ENCODE results near the gene SLC44A4.
"Not testable (repeated sequence)": the region's sequence is repeated elsewhere in the genome, so short reads cannot be mapped to it uniquely, and the experiment has no call there.

The SLC44A4 gene

GRCh38 chr6:31842053-31842452, 36.7 kb downstream of the SLC44A4 start:
- H2BK5ac ChIP-seq (ENCODE audit: low read depth, low read length, poor library complexity, severe bottlenecking): no peak overlapping the region
- no peak overlapping the region for H3K23ac ChIP-seq (ENCODE audit: low read length in 2 of 2)
- no peak overlapping the region for H3K27ac ChIP-seq (ENCODE audit: low read length, poor library complexity, severe bottlenecking)
- no peak overlapping the region for H4K8ac ChIP-seq (ENCODE audit: low read length)
- no peak overlapping the region for H3K18ac ChIP-seq (ENCODE audit: low read depth in 1 of 2, low read length in 2 of 2)
- no peak overlapping the region for H3K9ac ChIP-seq (ENCODE audit: low read length)
- no peak overlapping the region for H4K91ac ChIP-seq (ENCODE audit: low read length)
- no peak overlapping the region for H3K14ac ChIP-seq (ENCODE audit: low read length in 2 of 2)
- no peak overlapping the region for H2AFZ ChIP-seq (ENCODE audit: low read depth, low read length)
- H2BK12ac ChIP-seq (ENCODE audit: low read length in 2 of 2): no peak overlapping the region
- peaks cover 41 to 69% of the 10 kb centered on the region in 2 experiments for H3K36me3 ChIP-seq (ENCODE audit: control insufficient read depth in 1 of 2, insufficient read depth in 2 of 2, low read depth in 1 of 2, low read length in 2 of 2)
- no peak overlapping the region for H2BK120ac ChIP-seq (ENCODE audit: low read depth, low read length)
- WGBS: 97% methylated on average over 9 of the region's 9 CpGs
- no peak overlapping the region for H3K4ac ChIP-seq (ENCODE audit: low read depth in 1 of 2, low read length in 2 of 2)
- no peak for DNase-seq
- H3K4me3 ChIP-seq (ENCODE audit: insufficient read depth in 1 of 2, low read depth in 1 of 2, low read length in 2 of 2): no peak overlapping the region
- no peak overlapping the region for H2BK15ac ChIP-seq (ENCODE audit: low read depth, poor library complexity, severe bottlenecking)
- peaks cover 6% of the 10 kb centered on the region for H3K79me1 ChIP-seq (replicated peaks; ENCODE audit: low read length, poor library complexity, severe bottlenecking)
- H3K4me2 ChIP-seq (ENCODE audit: low read length, poor library complexity, severe bottlenecking): no peak overlapping the region
- no peak overlapping the region for H2AK5ac ChIP-seq (ENCODE audit: low read length, severe bottlenecking)
- H3K27me3 ChIP-seq (ENCODE audit: control insufficient read depth in 1 of 2, insufficient read depth in 1 of 2, low read length in 2 of 2): no peaks in the 10 kb centered on the region
- peaks cover 17% of the 10 kb centered on the region for H3K4me1 ChIP-seq (ENCODE audit: control insufficient read depth, insufficient read depth, low read depth, low read length)
- no peaks in the 10 kb centered on the region for H3K9me3 ChIP-seq (ENCODE audit: control insufficient read depth, low read length)

GRCh38 chr6:31839779-31840126, 39.0 kb downstream of the SLC44A4 start:
- not testable (repeated sequence) for H2BK5ac ChIP-seq (ENCODE audit: low read depth, low read length, poor library complexity, severe bottlenecking); H3K9me3 ChIP-seq (ENCODE audit: control insufficient read depth, low read length); DNase-seq; H3K27me3 ChIP-seq (ENCODE audit: control insufficient read depth in 1 of 2, insufficient read depth in 1 of 2, low read length in 2 of 2); H3K79me1 ChIP-seq (replicated peaks; ENCODE audit: low read length, poor library complexity, severe bottlenecking); H4K8ac ChIP-seq (ENCODE audit: low read length); H3K9ac ChIP-seq (ENCODE audit: low read length); H2BK12ac ChIP-seq (ENCODE audit: low read length in 2 of 2); H3K23ac ChIP-seq (ENCODE audit: low read length in 2 of 2); H2AFZ ChIP-seq (ENCODE audit: low read depth, low read length); H3K27ac ChIP-seq (ENCODE audit: low read length, poor library complexity, severe bottlenecking); H2BK120ac ChIP-seq (ENCODE audit: low read depth, low read length); H2AK5ac ChIP-seq (ENCODE audit: low read length, severe bottlenecking); H2BK15ac ChIP-seq (ENCODE audit: low read depth, poor library complexity, severe bottlenecking); H3K4ac ChIP-seq (ENCODE audit: low read depth in 1 of 2, low read length in 2 of 2); H4K91ac ChIP-seq (ENCODE audit: low read length); H3K18ac ChIP-seq (ENCODE audit: low read depth in 1 of 2, low read length in 2 of 2); H3K14ac ChIP-seq (ENCODE audit: low read length in 2 of 2); H3K4me2 ChIP-seq (ENCODE audit: low read length, poor library complexity, severe bottlenecking); H3K4me3 ChIP-seq (ENCODE audit: insufficient read depth in 1 of 2, low read depth in 1 of 2, low read length in 2 of 2)
- Histone ChIP-seq H3K4me1 (ENCODE audit: control insufficient read depth, insufficient read depth, low read depth, low read length) (peaks cover 17% of the 10 kb centered on the region), H3K36me3 (ENCODE audit: control insufficient read depth in 1 of 2, insufficient read depth in 2 of 2, low read depth in 1 of 2, low read length in 2 of 2) (peaks cover 51 to 63% of the 10 kb centered on the region in 2 experiments)
- 95% methylated on average over 7 of the region's 8 CpGs for WGBS

DNA sequence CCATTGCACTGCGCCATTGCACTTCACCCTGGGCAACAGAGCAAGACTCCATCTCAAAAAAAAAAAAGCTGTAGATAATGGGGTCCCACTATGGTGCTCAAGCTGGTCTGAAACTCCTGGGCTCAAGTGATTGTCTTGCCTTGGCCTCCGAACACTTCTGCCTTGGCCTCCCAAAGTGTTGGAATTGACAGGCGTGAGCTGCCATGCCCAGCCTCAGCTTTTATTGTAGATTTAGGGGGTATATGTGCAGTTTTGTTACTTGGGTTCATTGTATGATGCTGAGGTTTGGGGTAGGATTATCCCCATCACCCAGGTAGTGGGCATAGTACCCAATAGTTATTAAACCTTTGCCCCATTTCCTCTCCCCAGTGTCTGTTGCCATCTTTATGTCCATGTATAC, 39.8 kb downstream of the SLC44A4 start:
- H2AFZ ChIP-seq (ENCODE audit: low read depth, low read length): no peak overlapping the region
- H3K4ac ChIP-seq (ENCODE audit: low read depth in 1 of 2, low read length in 2 of 2): no peak overlapping the region
- H3K9me3 ChIP-seq (ENCODE audit: control insufficient read depth, low read length): no peaks in the 10 kb centered on the region
- WGBS: 100% methylated on average over 3 of the region's 3 CpGs
- no peak overlapping the region for H3K14ac ChIP-seq (ENCODE audit: low read length in 2 of 2)
- peaks cover 6% of the 10 kb centered on the region for H3K79me1 ChIP-seq (replicated peaks; ENCODE audit: low read length, poor library complexity, severe bottlenecking)
- no peak overlapping the region for H3K27ac ChIP-seq (ENCODE audit: low read length, poor library complexity, severe bottlenecking)
- H3K36me3 ChIP-seq (ENCODE audit: control insufficient read depth in 1 of 2, insufficient read depth in 2 of 2, low read depth in 1 of 2, low read length in 2 of 2): peaks cover 51 to 57% of the 10 kb centered on the region in 2 experiments
- H3K27me3 ChIP-seq (ENCODE audit: control insufficient read depth in 1 of 2, insufficient read depth in 1 of 2, low read length in 2 of 2): no peaks in the 10 kb centered on the region
- no peak overlapping the region for H3K18ac ChIP-seq (ENCODE audit: low read depth in 1 of 2, low read length in 2 of 2)
- no peak overlapping the region for H2BK15ac ChIP-seq (ENCODE audit: low read depth, poor library complexity, severe bottlenecking)
- no peak overlapping the region for H2BK120ac ChIP-seq (ENCODE audit: low read depth, low read length)
- no peak overlapping the region for H4K91ac ChIP-seq (ENCODE audit: low read length)
- H4K8ac ChIP-seq (ENCODE audit: low read length): no peak overlapping the region
- peak overlapping the region; percentile 63 for H3K4me2 ChIP-seq (ENCODE audit: low read length, poor library complexity, severe bottlenecking)
- no peak overlapping the region for H2BK12ac ChIP-seq (ENCODE audit: low read length in 2 of 2)
- H3K4me1 ChIP-seq (ENCODE audit: control insufficient read depth, insufficient read depth, low read depth, low read length): peaks cover 18% of the 10 kb centered on the region
- no peak overlapping the region for H3K23ac ChIP-seq (ENCODE audit: low read length in 2 of 2)
- no peak for DNase-seq
- no peak overlapping the region for H3K4me3 ChIP-seq (ENCODE audit: insufficient read depth in 1 of 2, low read depth in 1 of 2, low read length in 2 of 2)
- H3K9ac ChIP-seq (ENCODE audit: low read length): no peak overlapping the region
- H2BK5ac ChIP-seq (ENCODE audit: low read depth, low read length, poor library complexity, severe bottlenecking): no peak overlapping the region
- no peak overlapping the region for H2AK5ac ChIP-seq (ENCODE audit: low read length, severe bottlenecking)

DNA sequence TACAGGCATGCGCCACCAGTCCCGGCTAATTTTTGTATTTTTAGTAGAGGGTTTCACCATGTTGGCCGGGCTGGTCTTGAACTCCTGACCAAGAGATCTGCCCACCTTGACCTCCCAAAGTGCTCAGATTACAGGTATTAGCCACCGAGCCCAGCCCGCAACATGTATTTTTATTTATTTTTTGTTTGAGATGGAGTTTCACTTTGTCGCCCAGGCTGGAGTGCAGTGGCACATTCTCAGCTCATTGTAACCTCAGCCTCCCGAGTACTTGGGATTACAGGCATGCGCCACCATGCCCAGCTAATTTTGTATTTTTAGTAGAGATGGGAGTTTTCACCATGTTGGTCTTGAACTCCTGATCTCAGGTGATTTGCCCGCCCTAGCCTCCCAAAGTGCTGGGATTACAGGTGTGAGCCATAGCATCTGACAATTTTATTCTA, 40.7 kb downstream of the SLC44A4 start:
- not testable (repeated sequence) for H4K8ac ChIP-seq (ENCODE audit: low read length); H2BK120ac ChIP-seq (ENCODE audit: low read depth, low read length); H3K79me1 ChIP-seq (replicated peaks; ENCODE audit: low read length, poor library complexity, severe bottlenecking); H2AFZ ChIP-seq (ENCODE audit: low read depth, low read length); DNase-seq; H2BK15ac ChIP-seq (ENCODE audit: low read depth, poor library complexity, severe bottlenecking); H3K27me3 ChIP-seq (ENCODE audit: control insufficient read depth in 1 of 2, insufficient read depth in 1 of 2, low read length in 2 of 2); H3K14ac ChIP-seq (ENCODE audit: low read length in 2 of 2); H3K18ac ChIP-seq (ENCODE audit: low read depth in 1 of 2, low read length in 2 of 2); H3K9me3 ChIP-seq (ENCODE audit: control insufficient read depth, low read length); H3K27ac ChIP-seq (ENCODE audit: low read length, poor library complexity, severe bottlenecking); H2BK5ac ChIP-seq (ENCODE audit: low read depth, low read length, poor library complexity, severe bottlenecking); H2BK12ac ChIP-seq (ENCODE audit: low read length in 2 of 2); H3K4ac ChIP-seq (ENCODE audit: low read depth in 1 of 2, low read length in 2 of 2); H2AK5ac ChIP-seq (ENCODE audit: low read length, severe bottlenecking); H3K23ac ChIP-seq (ENCODE audit: low read length in 2 of 2); H4K91ac ChIP-seq (ENCODE audit: low read length)
- WGBS: 89% methylated on average over 9 of the region's 9 CpGs
- peak overlapping the region; percentile 98 for H3K4me2 ChIP-seq (ENCODE audit: low read length, poor library complexity, severe bottlenecking)
- H3K4me1 ChIP-seq (ENCODE audit: control insufficient read depth, insufficient read depth, low read depth, low read length): peaks cover 18% of the 10 kb centered on the region
- peak overlapping the region; percentile 30 to 100 for H3K4me3 ChIP-seq (ENCODE audit: insufficient read depth in 1 of 2, low read depth in 1 of 2, low read length in 2 of 2)
- H3K9ac ChIP-seq (ENCODE audit: low read length): peak overlapping the region; percentile 98
- peaks cover 51 to 56% of the 10 kb centered on the region in 2 experiments for H3K36me3 ChIP-seq (ENCODE audit: control insufficient read depth in 1 of 2, insufficient read depth in 2 of 2, low read depth in 1 of 2, low read length in 2 of 2)

Measured in mesenchymal stem cell (in vitro differentiated cells and primary cell).